ENCODE measurements around the gene ALPG. TPM values are rescaled to one million over a fixed set of nuclear protein-coding genes. Genes with fewer than 3 reads are reported as not detected.
"Not testable (repeated sequence)": the region's sequence is repeated elsewhere in the genome, so short reads cannot be mapped to it uniquely, and the experiment has no call there.

ALPG gene
- polyA plus RNA-seq, 1 donor (not counting 4 experiments of a cell fraction or from before 2014, with no cell fraction given), result not detected

- no peak overlapping the region for H3K4me3 ChIP-seq (ENCODE audit: control insufficient read depth in 2 of 3, extremely low read depth in 1 of 3, insufficient read depth in 2 of 3, low read depth in 1 of 3, low read length in 3 of 3)
- H3K4me2 ChIP-seq (ENCODE audit: control insufficient read depth, extremely low read depth, insufficient read depth, low read depth, low read length), result no peak overlapping the region
- no peak overlapping the region for H2AFZ ChIP-seq (ENCODE audit: control insufficient read depth, low read length)
- H3K27me3 ChIP-seq (ENCODE audit: control insufficient read depth, extremely low read depth, insufficient read depth, low read length), result peaks cover 53% of the 10 kb centered on the region
- peaks cover 2% of the 10 kb centered on the region for H3K9me3 ChIP-seq (ENCODE audit: control insufficient read depth, low read depth, low read length)
- no peaks in the 10 kb centered on the region for H3K9me1 ChIP-seq (ENCODE audit: control insufficient read depth, extremely low read depth, insufficient read depth, low read length)
- peaks cover 2% of the 10 kb centered on the region for H4K20me1 ChIP-seq (ENCODE audit: control insufficient read depth, extremely low read depth, insufficient read depth, low read length)
- no peak overlapping the region for H3K9ac ChIP-seq (ENCODE audit: control insufficient read depth, extremely low read depth, insufficient read depth, low read length)
- no peak for DNase-seq (ENCODE audit: low read depth, low spot score)
- TF ChIP-seq EZH2 (IDR thresholded peaks at IDR 0.05; ENCODE audit: low read length), result no peak
- TF ChIP-seq, protein P1, sequence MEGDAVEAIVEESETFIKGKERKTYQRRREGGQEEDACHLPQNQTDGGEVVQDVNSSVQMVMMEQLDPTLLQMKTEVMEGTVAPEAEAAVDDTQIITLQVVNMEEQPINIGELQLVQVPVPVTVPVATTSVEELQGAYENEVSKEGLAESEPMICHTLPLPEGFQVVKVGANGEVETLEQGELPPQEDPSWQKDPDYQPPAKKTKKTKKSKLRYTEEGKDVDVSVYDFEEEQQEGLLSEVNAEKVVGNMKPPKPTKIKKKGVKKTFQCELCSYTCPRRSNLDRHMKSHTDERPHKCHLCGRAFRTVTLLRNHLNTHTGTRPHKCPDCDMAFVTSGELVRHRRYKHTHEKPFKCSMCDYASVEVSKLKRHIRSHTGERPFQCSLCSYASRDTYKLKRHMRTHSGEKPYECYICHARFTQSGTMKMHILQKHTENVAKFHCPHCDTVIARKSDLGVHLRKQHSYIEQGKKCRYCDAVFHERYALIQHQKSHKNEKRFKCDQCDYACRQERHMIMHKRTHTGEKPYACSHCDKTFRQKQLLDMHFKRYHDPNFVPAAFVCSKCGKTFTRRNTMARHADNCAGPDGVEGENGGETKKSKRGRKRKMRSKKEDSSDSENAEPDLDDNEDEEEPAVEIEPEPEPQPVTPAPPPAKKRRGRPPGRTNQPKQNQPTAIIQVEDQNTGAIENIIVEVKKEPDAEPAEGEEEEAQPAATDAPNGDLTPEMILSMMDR (optimal IDR thresholded peaks at IDR 0.05 in 1 of 3, IDR thresholded peaks at IDR 0.05 in 1 of 3, conservative IDR thresholded peaks at IDR 0.05 in 1 of 3; ENCODE audit: extremely low read depth in 1 of 3, insufficient read depth in 2 of 3, low read length in 3 of 3), result no peak
- no peak overlapping the region for H3K27ac ChIP-seq (ENCODE audit: control insufficient read depth, insufficient read depth, low read length)
- FAIRE-seq, result no peak
- dilution Hi-C loops (cut with MboI; ENCODE audit: extremely low pct_ligation_motif_present, low sequenced_read_pairs), result no loop called here
- peaks cover 9% of the 10 kb centered on the region for H3K4me1 ChIP-seq (ENCODE audit: control insufficient read depth, extremely low read depth, insufficient read depth, low read length)
- no peaks in the 10 kb centered on the region for H3K36me3 ChIP-seq (ENCODE audit: control insufficient read depth in 2 of 2, extremely low read depth in 1 of 2, insufficient read depth in 2 of 2, low read length in 2 of 2)
- no peaks in the 10 kb centered on the region for H3K79me2 ChIP-seq (ENCODE audit: control insufficient read depth, insufficient read depth, low read length)
Measured at GRCh38 chr2:232422051-232422450, 15.4 kb downstream of the ALPG start.

- FAIRE-seq; H2AFZ ChIP-seq (ENCODE audit: control insufficient read depth, low read length); dilution Hi-C loops (cut with MboI; ENCODE audit: extremely low pct_ligation_motif_present, low sequenced_read_pairs); H3K4me2 ChIP-seq (ENCODE audit: control insufficient read depth, extremely low read depth, insufficient read depth, low read depth, low read length); DNase-seq (ENCODE audit: low read depth, low spot score); H3K79me2 ChIP-seq (ENCODE audit: control insufficient read depth, insufficient read depth, low read length); H3K9me1 ChIP-seq (ENCODE audit: control insufficient read depth, extremely low read depth, insufficient read depth, low read length); H3K9me3 ChIP-seq (ENCODE audit: control insufficient read depth, low read depth, low read length); H3K4me1 ChIP-seq (ENCODE audit: control insufficient read depth, extremely low read depth, insufficient read depth, low read length); H3K9ac ChIP-seq (ENCODE audit: control insufficient read depth, extremely low read depth, insufficient read depth, low read length); H3K4me3 ChIP-seq (ENCODE audit: control insufficient read depth in 2 of 3, extremely low read depth in 1 of 3, insufficient read depth in 2 of 3, low read depth in 1 of 3, low read length in 3 of 3); H4K20me1 ChIP-seq (ENCODE audit: control insufficient read depth, extremely low read depth, insufficient read depth, low read length); H3K27ac ChIP-seq (ENCODE audit: control insufficient read depth, insufficient read depth, low read length); H3K36me3 ChIP-seq (ENCODE audit: control insufficient read depth in 2 of 2, extremely low read depth in 1 of 2, insufficient read depth in 2 of 2, low read length in 2 of 2): not testable (repeated sequence)
- H3K27me3 ChIP-seq (ENCODE audit: control insufficient read depth, extremely low read depth, insufficient read depth, low read length), result peaks cover 45% of the 10 kb centered on the region
Measured at GRCh38 chr2:232422996-232423395, 16.4 kb downstream of the ALPG start.

GRCh38 chr2:232423407-232423806 is 16.8 kb downstream of the ALPG start:
- H3K4me2 ChIP-seq (ENCODE audit: control insufficient read depth, extremely low read depth, insufficient read depth, low read depth, low read length); H3K9me1 ChIP-seq (ENCODE audit: control insufficient read depth, extremely low read depth, insufficient read depth, low read length); H2AFZ ChIP-seq (ENCODE audit: control insufficient read depth, low read length); H3K4me3 ChIP-seq (ENCODE audit: control insufficient read depth in 2 of 3, extremely low read depth in 1 of 3, insufficient read depth in 2 of 3, low read depth in 1 of 3, low read length in 3 of 3); H3K36me3 ChIP-seq (ENCODE audit: control insufficient read depth in 2 of 2, extremely low read depth in 1 of 2, insufficient read depth in 2 of 2, low read length in 2 of 2); H3K9ac ChIP-seq (ENCODE audit: control insufficient read depth, extremely low read depth, insufficient read depth, low read length); H4K20me1 ChIP-seq (ENCODE audit: control insufficient read depth, extremely low read depth, insufficient read depth, low read length); DNase-seq (ENCODE audit: low read depth, low spot score); H3K27ac ChIP-seq (ENCODE audit: control insufficient read depth, insufficient read depth, low read length); H3K9me3 ChIP-seq (ENCODE audit: control insufficient read depth, low read depth, low read length); dilution Hi-C loops (cut with MboI; ENCODE audit: extremely low pct_ligation_motif_present, low sequenced_read_pairs); H3K4me1 ChIP-seq (ENCODE audit: control insufficient read depth, extremely low read depth, insufficient read depth, low read length); H3K79me2 ChIP-seq (ENCODE audit: control insufficient read depth, insufficient read depth, low read length); FAIRE-seq: not testable (repeated sequence)
- H3K27me3 ChIP-seq (ENCODE audit: control insufficient read depth, extremely low read depth, insufficient read depth, low read length), result peaks cover 41% of the 10 kb centered on the region
